ENCODE data around the gene ANKMY1.

ANKMY1 gene

DNA sequence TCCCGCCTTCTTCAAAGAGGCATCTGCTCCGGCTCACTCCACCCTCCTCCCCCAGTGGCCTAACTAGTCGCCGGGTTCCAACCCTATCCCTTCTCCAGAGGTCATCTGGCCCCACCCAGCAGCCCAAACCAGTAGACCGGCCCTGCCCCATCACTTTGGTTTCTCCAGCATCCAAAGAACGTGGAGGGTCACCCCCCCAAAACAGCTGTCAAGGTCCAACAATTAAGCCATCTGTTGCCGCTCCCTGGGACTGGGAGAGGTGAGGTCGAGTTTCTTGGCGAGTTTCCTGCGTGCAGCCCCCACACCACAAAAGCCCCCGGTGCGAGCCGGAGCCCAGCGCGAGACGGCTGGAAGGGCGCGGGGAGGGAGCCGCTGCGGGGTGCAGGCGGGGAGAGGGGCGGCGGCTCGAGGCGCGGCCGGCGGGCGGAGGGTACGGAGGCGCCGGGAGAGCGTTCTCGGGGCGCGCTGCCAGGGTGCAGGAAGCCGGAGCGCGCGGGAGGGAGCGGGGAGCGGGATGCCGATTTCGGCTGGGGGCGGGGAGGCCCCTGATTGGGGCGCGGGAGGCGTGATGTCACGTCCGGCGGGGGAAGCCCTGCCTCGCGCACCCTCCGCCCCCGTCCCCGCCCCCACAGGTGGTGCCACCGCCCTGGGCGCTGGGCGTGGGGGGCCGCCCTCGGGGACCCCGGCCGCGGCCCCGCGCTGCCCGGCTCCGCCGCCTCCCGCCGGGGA lies 122.9 kb downstream of the ANKMY1 start (continued):
- TF ChIP-seq PRDM10 (tag by site-specific recombination; IDR thresholded peaks at IDR 0.05), result peak; percentile 47
- peak; percentile 47 for TF ChIP-seq SP2 (tag by site-specific recombination; IDR thresholded peaks at IDR 0.05)
- no peak for TF ChIP-seq ZNF623 (tag by site-specific recombination; IDR thresholded peaks at IDR 0.05)
- no peak for TF ChIP-seq ZNF2 (tag by site-specific recombination; IDR thresholded peaks at IDR 0.05)
- TF ChIP-seq ZNF518A (tag by site-specific recombination; conservative IDR thresholded peaks at IDR 0.05; ENCODE audit: low read depth), result no peak
- TF ChIP-seq GFI1B (tag by site-specific recombination; IDR thresholded peaks at IDR 0.05), result no peak
- TF ChIP-seq ZNF169 (tag by site-specific recombination; IDR thresholded peaks at IDR 0.05), result no peak
- TF ChIP-seq ZNF660 (tag by site-specific recombination; IDR thresholded peaks at IDR 0.05), result no peak
- TF ChIP-seq ZNF362 (tag by site-specific recombination; IDR thresholded peaks at IDR 0.05), result no peak
- TF ChIP-seq ZNF248 (tag by site-specific recombination; IDR thresholded peaks at IDR 0.05), result no peak
- no peak for TF ChIP-seq HIC1 (tag by site-specific recombination; IDR thresholded peaks at IDR 0.05)
- no peak for TF ChIP-seq ZNF280C (tag by site-specific recombination; IDR thresholded peaks at IDR 0.05)
- no peak for TF ChIP-seq ZNF433 (tag by site-specific recombination; IDR thresholded peaks at IDR 0.05; ENCODE audit: low read depth)
- TF ChIP-seq, protein P1, sequence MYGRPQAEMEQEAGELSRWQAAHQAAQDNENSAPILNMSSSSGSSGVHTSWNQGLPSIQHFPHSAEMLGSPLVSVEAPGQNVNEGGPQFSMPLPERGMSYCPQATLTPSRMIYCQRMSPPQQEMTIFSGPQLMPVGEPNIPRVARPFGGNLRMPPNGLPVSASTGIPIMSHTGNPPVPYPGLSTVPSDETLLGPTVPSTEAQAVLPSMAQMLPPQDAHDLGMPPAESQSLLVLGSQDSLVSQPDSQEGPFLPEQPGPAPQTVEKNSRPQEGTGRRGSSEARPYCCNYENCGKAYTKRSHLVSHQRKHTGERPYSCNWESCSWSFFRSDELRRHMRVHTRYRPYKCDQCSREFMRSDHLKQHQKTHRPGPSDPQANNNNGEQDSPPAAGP (tag by site-specific recombination; IDR thresholded peaks at IDR 0.05), result no peak
- TF ChIP-seq ZNF707 (tag by site-specific recombination; IDR thresholded peaks at IDR 0.05), result no peak
- TF ChIP-seq SALL2 (tag by site-specific recombination; IDR thresholded peaks at IDR 0.05; ENCODE audit: borderline replicate concordance), result no peak
- TF ChIP-seq ZNF610 (tag by site-specific recombination; IDR thresholded peaks at IDR 0.05; ENCODE audit: borderline replicate concordance), result no peak
- no peak for TF ChIP-seq FEZF1 (tag by site-specific recombination; IDR thresholded peaks at IDR 0.05)
- no peak for TF ChIP-seq ZSCAN30 (tag by site-specific recombination; IDR thresholded peaks at IDR 0.05)
- TF ChIP-seq ZBTB17 (tag by site-specific recombination; IDR thresholded peaks at IDR 0.05), result peak; percentile 53; the same call in 1 of the 2 replicates
- no peak; the same call in 1 of the 2 replicates for TF ChIP-seq CTCF (tag by site-specific recombination; IDR thresholded peaks at IDR 0.05)
- TF ChIP-seq ZNF664 (tag by site-specific recombination; IDR thresholded peaks at IDR 0.05), result no peak

All from HEK293 (cell line).